Lower leg skin (tissue), 4 donors: ENCODE measurements around the gene WFDC8. TPM values are rescaled to one million over a fixed set of nuclear protein-coding genes. Genes with fewer than 3 reads are reported as not detected.

Experiments used
- DNase-seq, 2 donors: peaks; one replicate each; pipeline ENCODE4 v3.0.0-alpha.2; 2019; ENCODE audit warnings: low spot score in 2 of 2
- H3K4me3 ChIP-seq: fragments of 200-600 bp; sonication (generic); 2 replicates; pipeline ENCODE4 v1.5.1; 2017; ENCODE audit warnings: mild to moderate bottlenecking, low read depth; ENCODE audit not compliant: poor library complexity, severe bottlenecking
- POLR2A ChIP-seq, 2 donors: fragments of 450-650 bp; IDR thresholded peaks; one replicate each; pipeline ENCODE4 v1.6.1; 2016 to 2017; ENCODE audit warnings: antibody characterized with exemption in 2 of 2, mild to moderate bottlenecking in 1 of 2, moderate library complexity in 1 of 2
- WGBS, 2 donors: methylation state at CpG; one replicate each; pipeline ENCODE4 v1.1.5; 2018; 5-methylcytosine and 5-hydroxymethylcytosine counted together
- intact Hi-C: fragments of 100-400 bp; cut with DNase I; formaldehyde crosslinking; loops from one replicate; pipeline ENCODE4 v1.15.0; 2023; ENCODE audit warnings: low total_unique reads
- total RNA-seq, 4 donors: library from RNA; depleted of rRNA; stranded (reverse); fragments of >200 nt; gene quantifications; one replicate each; pipeline ENCODE4 v1.1.0, GENCODE V29; 2016
- TF ChIP-seq, protein P1 (sequence below), 3 donors: fragments of 450-650 bp; IDR thresholded peaks; one replicate each; pipeline ENCODE4 v1.5.1; 2016; ENCODE audit warnings: antibody characterized with exemption in 3 of 3, mild to moderate bottlenecking in 3 of 3, moderate library complexity in 2 of 3

The WFDC8 gene
- total RNA-seq, 4 donors from 2014 or later = not detected

DNA sequence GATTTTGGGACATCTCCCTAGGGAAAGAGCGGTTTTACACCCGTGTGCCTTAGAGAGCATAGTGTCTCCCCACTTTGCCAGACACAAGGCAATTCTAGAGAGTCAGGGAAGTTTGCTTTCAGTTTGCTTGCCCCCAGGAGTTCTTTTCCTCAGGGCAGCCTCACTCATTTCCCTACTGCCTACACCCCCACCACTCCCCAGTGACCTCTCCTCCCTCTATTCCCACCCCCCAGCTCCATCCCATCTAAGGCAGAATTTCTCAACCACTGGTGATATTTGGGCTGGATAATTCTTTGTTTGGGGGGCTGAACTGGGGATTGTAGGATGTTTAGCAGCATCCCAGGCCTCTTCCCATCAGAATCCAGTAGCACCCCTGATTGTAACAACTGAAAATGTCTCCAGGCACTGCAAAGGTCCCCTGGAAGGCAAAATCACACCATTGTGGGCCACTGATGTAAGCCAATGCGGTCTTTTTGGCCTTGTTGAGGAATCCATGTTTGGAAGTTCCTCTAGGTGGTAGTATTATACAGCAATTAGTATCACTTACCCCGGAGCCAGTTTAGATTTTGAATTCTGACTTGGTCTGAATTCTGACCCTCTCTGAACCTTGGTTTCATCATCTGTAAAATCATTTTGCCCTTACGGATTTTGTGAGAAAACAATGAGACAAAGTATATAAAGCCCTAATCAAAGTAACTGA lies 33.2 kb downstream of the WFDC8 start:
- intact Hi-C loops = no loop called here
- 22 to 36% methylated on average over 5 of the region's 5 CpGs for WGBS, 2 donors
- DNase-seq = no peak
- no peak overlapping the region for H3K4me3 ChIP-seq
- TF ChIP-seq, protein P1, sequence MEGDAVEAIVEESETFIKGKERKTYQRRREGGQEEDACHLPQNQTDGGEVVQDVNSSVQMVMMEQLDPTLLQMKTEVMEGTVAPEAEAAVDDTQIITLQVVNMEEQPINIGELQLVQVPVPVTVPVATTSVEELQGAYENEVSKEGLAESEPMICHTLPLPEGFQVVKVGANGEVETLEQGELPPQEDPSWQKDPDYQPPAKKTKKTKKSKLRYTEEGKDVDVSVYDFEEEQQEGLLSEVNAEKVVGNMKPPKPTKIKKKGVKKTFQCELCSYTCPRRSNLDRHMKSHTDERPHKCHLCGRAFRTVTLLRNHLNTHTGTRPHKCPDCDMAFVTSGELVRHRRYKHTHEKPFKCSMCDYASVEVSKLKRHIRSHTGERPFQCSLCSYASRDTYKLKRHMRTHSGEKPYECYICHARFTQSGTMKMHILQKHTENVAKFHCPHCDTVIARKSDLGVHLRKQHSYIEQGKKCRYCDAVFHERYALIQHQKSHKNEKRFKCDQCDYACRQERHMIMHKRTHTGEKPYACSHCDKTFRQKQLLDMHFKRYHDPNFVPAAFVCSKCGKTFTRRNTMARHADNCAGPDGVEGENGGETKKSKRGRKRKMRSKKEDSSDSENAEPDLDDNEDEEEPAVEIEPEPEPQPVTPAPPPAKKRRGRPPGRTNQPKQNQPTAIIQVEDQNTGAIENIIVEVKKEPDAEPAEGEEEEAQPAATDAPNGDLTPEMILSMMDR (IDR thresholded peaks at IDR 0.05) = no peak
- TF ChIP-seq POLR2A (IDR thresholded peaks at IDR 0.05) = no peak

DNA sequence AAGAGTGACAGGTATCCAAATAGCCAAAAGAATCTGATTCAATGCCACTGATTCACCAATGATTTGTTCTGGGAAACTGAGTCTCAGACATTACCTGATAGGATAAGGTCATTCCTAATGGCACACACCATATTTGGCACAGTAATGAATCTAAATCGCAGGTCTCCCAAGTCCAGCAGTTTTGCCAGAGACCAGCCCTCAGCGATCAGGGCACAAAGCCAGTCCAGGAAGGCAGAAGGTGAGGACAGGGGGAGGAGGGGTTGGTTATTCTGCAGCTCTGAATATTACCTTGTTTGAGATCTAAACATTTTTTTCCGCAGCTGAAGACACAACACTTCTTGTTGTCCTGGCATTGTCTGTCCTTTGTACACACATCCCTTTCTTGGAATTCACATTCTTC lies 33.7 kb downstream of the WFDC8 start:
- intact Hi-C loops = no loop called here
- TF ChIP-seq, protein P1 (IDR thresholded peaks at IDR 0.05) = no peak
- no peak for TF ChIP-seq POLR2A (IDR thresholded peaks at IDR 0.05)
- no peak for DNase-seq
- 66 to 73% methylated on average over 3 of the region's 3 CpGs for WGBS, 2 donors
- H3K4me3 ChIP-seq = no peak overlapping the region

DNA sequence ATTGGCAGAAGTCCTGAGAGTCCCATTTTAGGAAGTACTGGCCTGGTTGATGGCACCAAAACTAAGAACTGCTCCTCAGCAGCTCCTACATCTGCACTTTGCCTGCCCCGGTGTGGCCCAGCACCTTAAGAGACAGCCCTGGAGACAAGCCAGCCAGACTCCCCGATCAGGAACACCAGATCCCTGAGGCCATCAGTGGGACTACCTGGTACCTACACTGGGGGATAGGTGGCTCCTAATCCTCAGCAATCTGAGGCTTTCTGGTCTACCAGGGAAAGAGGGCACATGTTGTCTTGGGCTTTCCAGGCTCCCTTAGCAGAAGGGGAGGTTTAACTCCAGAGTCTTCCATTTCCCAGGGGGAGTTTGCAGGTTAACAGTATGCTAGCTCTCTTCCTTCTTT lies 39.7 kb downstream of the WFDC8 start, which contains the start of gene WFDC6:
WFDC6 (minus strand) TSS at position 101 of the 400 bp plus-strand sequence; CDS start at position 26, 75 bp downstream.
- no peak for DNase-seq
- intact Hi-C loops = no loop called here
- H3K4me3 ChIP-seq = no peak within 1 kb of the TSS
- no peak for TF ChIP-seq POLR2A (IDR thresholded peaks at IDR 0.05)
- TF ChIP-seq, protein P1 (IDR thresholded peaks at IDR 0.05) = no peak
- WGBS, 2 donors = 50 to 73% methylated on average over 2 of the region's 2 CpGs

DNA sequence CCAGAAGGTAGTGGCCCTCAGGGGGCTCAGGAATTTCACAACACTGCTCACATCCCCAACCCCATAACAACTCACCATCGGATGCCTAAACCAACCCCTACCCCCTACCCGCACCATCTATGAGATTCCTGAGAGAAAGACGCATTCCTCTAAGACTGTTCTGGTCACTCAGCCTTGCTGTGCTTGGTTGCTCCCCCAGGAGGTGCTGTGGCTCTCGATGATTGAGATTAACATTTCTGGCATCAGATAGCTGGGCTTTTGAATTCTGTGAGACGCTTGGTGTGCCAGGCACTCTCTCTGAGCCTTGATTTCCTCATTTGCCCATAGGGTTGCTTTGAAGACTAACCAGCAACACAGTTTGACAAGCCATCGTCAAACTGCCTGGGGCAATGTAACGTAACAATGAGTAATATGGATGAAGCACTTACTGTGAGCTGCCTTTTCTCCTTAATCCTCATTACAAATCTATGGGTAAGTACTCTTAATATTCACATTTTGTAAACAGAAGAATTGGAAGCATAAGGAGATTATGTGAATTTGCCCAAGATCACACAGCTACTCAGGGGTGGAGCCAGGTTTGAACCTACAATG lies 40.8 kb downstream of the WFDC8 start:
- TF ChIP-seq, protein P1 (IDR thresholded peaks at IDR 0.05) = no peak
- TF ChIP-seq POLR2A (IDR thresholded peaks at IDR 0.05) = no peak
- no peak overlapping the region for H3K4me3 ChIP-seq
- WGBS, 2 donors = 49% methylated on average over 7 of the region's 7 CpGs
- no peak for DNase-seq
- intact Hi-C loops = no loop called here

DNA sequence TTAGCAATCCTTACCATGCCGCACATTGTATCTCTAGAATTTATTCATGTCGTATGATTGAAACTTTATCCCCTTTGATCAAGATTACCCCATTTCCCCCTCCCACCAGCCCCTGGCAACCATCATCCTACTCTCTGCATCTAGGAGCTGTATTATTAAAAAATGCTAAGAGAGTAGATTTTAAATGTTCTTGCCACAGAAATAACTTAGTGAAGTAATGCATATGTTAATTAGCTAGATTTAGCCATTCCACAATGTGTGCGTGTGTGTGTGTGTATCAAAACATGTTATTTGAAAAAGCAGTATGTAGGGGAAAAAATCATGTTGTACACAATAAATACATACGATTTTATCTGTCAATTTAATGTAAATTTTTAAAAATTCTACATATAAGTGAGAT lies 51.8 kb downstream of the WFDC8 start:
- TF ChIP-seq POLR2A (IDR thresholded peaks at IDR 0.05) = no peak
- TF ChIP-seq, protein P1 (IDR thresholded peaks at IDR 0.05) = no peak
- H3K4me3 ChIP-seq = no peak overlapping the region
- WGBS, 2 donors = 68 to 75% methylated on average over 4 of the region's 4 CpGs
- intact Hi-C loops = no loop called here
- no peak for DNase-seq
